ENCODE data around the gene EXTL2. TPM values are rescaled to one million over a fixed set of nuclear protein-coding genes. Genes with fewer than 3 reads are reported as not detected.

Gene EXTL2
- total and polyA plus RNA-seq, 2 donors (not counting 3 experiments of a cell fraction or from before 2014, with no cell fraction given) = 19.4 to 30.7 TPM

- dilution Hi-C loops (cut with MboI; ENCODE audit: extremely low pct_ligation_motif_present, low sequenced_read_pairs) = no loop called here
- no peak overlapping the region for H3K4me2 ChIP-seq (ENCODE audit: insufficient read depth, low read length)
- H3K9me1 ChIP-seq (replicated peaks; ENCODE audit: control insufficient read depth, extremely low read depth, insufficient read depth, low read length) = no peaks in the 10 kb centered on the region
- TF ChIP-seq, protein P1, sequence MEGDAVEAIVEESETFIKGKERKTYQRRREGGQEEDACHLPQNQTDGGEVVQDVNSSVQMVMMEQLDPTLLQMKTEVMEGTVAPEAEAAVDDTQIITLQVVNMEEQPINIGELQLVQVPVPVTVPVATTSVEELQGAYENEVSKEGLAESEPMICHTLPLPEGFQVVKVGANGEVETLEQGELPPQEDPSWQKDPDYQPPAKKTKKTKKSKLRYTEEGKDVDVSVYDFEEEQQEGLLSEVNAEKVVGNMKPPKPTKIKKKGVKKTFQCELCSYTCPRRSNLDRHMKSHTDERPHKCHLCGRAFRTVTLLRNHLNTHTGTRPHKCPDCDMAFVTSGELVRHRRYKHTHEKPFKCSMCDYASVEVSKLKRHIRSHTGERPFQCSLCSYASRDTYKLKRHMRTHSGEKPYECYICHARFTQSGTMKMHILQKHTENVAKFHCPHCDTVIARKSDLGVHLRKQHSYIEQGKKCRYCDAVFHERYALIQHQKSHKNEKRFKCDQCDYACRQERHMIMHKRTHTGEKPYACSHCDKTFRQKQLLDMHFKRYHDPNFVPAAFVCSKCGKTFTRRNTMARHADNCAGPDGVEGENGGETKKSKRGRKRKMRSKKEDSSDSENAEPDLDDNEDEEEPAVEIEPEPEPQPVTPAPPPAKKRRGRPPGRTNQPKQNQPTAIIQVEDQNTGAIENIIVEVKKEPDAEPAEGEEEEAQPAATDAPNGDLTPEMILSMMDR (IDR thresholded peaks at IDR 0.05; ENCODE audit: extremely low read depth in 1 of 2, insufficient read depth in 1 of 2, low read depth in 1 of 2, low read length in 2 of 2) = no peak
- TF ChIP-seq EZH2 (IDR thresholded peaks at IDR 0.05; ENCODE audit: borderline replicate concordance, low read depth, low read length, severe bottlenecking) (no peak), JUN (IDR thresholded peaks at IDR 0.05; ENCODE audit: borderline replicate concordance, insufficient read depth, insufficient read length, low read depth) (no peak), POLR2A (IDR thresholded peaks at IDR 0.05; ENCODE audit: low read depth, low read length) (no peak), GATA2 (IDR thresholded peaks at IDR 0.05; ENCODE audit: insufficient read depth, insufficient read length, low read depth, low read length) (no peak), MYC (IDR thresholded peaks at IDR 0.05; ENCODE audit: low read depth, low read length) (no peak), MAX (IDR thresholded peaks at IDR 0.05; ENCODE audit: insufficient read depth, insufficient read length) (no peak), FOS (IDR thresholded peaks at IDR 0.05; ENCODE audit: borderline replicate concordance, insufficient read depth, low read length) (no peak), POLR2AphosphoS5 (IDR thresholded peaks at IDR 0.05; ENCODE audit: insufficient read depth, low read depth, low read length) (no peak)
- H3K27me3 ChIP-seq (ENCODE audit: control insufficient read depth in 2 of 2, insufficient read depth in 2 of 2, low read length in 2 of 2) = no peaks in the 10 kb centered on the region
- no peaks in the 10 kb centered on the region for H3K36me3 ChIP-seq (ENCODE audit: control insufficient read depth in 2 of 2, extremely low read depth in 1 of 2, insufficient read depth in 2 of 2, low read length in 2 of 2)
- no peaks in the 10 kb centered on the region for H4K20me1 ChIP-seq (replicated peaks; ENCODE audit: control insufficient read depth, extremely low read depth, insufficient read depth, low read length)
- ChIA-PET POLR2A (no interaction called here), CTCF (interaction anchor here (1.6 to 1.9 kb wide), 2 partner anchors 13 to 407 kb away, joined by 3 to 7 read pairs; no protein-coding TSS in a partner anchor)
- intact Hi-C loops (cut with micrococcal nuclease) = no loop called here
- no peak overlapping the region for H3K4me3 ChIP-seq (replicated peaks in 1 of 3; ENCODE audit: insufficient read depth in 1 of 3, low read depth in 1 of 3, low read length in 3 of 3)
- no peak overlapping the region for H3K9ac ChIP-seq (replicated peaks; ENCODE audit: extremely low read depth, insufficient read depth, low read length)
- H3K27ac ChIP-seq (ENCODE audit: insufficient read depth, low read depth, low read length) = no peak overlapping the region
- BruUV-seq (replicated peaks) = no TSS peak
- DNase-seq (ENCODE audit: low read depth, low spot score) = no peak
- H3K9me3 ChIP-seq (replicated peaks; ENCODE audit: control insufficient read depth, insufficient read depth, low read length) = no peaks in the 10 kb centered on the region
- no peak overlapping the region for H2AFZ ChIP-seq (ENCODE audit: low read depth, low read length)
- no peaks in the 10 kb centered on the region for H3K79me2 ChIP-seq (ENCODE audit: control insufficient read depth, insufficient read depth, low read length)
- no peak for FAIRE-seq
- H3K4me1 ChIP-seq (ENCODE audit: control insufficient read depth, extremely low read depth, insufficient read depth, low read length) = peaks cover 14% of the 10 kb centered on the region
These were observed 13.0 kb downstream of the EXTL2 start for GRCh38 chr1:100881687-100882086.

Data from endothelial cell of umbilical vein (primary cell).